Stimulated activated CD4-positive, alpha-beta T cell treated with anti-CD3 and anti-CD28 coated beads, Interleukin-1b, Interleukin-23, amount 100 ng/mL, for 4 hours (primary cell): ENCODE data around the gene EPB41L3.
"Not testable (repeated sequence)": the region's sequence is repeated elsewhere in the genome, so short reads cannot be mapped to it uniquely, and the experiment has no call there.

ENCODE experiments used
- DNase-seq, 2 donors: peaks; one replicate each; pipeline ENCODE4 v3.0.0-alpha.2; 2020; ENCODE audit warnings: low read depth in 2 of 2

The EPB41L3 gene

DNA sequence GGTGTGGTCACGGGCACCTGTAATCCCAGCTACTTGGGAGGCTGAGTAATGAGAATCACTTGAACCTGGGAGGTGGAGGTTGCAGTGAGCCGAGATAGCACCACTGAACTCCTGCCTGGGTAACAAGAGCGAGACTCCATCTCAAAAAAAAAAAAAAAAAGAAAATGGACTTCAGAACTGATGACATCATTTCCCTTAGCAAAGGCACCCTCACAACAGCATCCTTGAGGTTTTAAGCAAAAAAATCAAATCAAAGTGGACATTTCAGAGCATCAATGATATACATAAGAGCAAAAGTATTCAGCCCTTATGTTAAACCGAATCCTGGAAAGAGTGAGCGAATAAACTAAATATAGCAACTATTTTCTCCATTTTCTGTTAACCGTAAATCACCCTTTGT lies 45.3 kb downstream of the EPB41L3 start:
- no peak for DNase-seq

DNA sequence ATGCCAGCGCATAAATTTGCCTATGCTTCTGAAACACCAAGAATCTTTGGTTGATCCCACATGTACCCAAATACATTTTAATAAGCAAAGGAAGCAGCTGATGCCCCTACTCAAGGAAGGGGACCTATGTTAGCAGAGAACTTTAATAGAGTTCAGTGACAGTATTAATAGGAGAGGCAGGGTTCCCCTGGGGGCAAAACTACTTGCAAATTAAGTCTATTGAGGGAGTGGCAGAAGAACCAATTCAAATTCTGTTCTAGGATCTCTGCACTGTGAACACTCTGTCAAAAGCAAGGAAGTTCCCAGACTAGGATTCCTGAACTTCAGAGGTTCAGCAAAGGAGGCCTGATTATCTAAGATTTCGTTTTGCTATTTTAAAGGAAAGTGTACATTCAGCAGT lies 47.5 kb downstream of the EPB41L3 start:
- DNase-seq, result no peak

DNA sequence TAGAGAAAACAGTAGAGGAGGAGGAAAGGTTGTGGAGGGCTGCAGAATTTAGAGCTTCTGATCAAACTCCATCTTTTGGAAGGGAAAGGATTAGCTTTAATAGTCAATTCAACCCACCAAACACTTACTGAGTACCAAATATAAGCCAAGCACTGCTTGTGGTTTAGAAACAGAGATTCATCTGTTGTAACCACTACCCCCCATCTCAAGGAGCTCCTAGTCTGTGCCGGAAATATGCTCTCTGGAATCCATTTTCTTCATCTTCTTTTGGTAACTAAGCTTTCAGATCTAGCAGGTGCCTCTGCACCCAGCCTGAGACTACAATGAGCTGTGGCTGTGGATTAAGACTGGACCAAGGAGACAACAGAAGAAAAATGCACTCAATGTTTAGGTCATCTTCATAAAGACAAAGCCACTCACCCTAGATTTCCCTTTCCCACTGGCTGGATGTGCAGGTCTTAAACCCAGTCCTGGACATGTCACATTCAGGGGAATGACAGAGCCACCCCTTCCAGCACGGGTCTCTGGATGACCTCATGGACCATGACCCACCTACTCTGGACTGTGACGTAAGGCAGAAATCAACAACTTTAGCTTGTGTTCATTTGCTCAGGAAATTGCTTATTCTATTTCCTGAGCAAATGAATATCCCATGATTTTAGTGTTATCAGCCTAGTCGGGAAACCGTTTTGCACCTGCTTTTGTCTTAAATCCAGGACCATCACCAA lies 52.9 kb downstream of the EPB41L3 start:
- DNase-seq, result no peak

DNA sequence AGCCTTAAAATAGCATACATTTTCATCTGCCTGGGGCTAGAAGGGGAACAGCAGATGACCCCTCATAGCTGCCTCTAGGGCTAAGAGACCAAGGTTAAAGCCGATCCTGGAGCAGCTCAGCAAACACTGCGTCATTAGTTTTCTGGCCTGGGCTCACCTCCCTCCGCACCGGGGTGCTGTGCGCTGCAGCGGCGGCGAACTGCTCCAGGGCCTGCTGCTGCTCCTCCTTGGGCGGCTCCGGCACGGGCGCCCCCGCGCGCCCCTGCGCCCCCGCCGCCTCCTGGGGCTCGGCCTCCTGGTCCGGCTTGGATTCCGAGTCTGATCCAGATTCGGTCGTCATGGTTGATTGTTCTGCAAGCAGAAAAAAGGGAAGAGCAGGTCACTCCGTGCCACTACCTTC lies 55.0 kb downstream of the EPB41L3 start:
- no peak for DNase-seq

DNA sequence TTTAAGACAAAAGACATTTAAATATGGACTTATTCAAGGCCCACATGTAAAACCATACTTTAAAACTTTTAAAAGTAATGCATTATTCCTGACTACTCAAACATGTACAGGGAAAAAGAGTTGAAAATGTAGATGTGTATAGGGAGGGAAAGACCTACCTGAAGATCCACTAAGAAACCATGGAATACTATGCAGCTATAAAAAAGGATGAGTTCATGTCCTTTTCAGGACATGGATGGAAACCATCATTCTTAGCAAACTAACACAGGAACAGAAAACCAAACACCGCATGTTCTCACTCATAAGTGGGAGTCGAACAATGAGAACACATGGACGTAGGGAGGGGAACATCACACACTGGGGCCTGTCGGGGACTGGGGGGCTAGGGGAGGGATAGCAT lies 55.8 kb downstream of the EPB41L3 start:
- DNase-seq, result not testable (repeated sequence)

DNA sequence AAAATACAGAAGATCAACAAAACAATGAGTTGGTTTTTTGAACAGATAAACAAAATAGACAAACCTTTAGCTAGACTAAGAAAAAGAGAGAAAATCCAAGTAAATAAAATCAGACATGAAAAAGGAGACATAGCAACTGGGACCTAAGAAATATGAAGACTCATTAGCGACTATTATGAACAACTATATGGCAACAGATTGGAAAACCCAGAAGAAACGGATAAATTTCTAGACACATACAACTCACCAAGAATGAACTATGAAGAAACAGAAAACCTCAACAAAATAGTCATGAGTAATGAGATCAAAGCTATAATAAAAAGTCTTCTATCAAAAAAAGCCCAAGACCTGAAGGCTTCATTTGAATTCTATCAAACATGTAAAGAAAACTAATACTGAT lies 59.3 kb downstream of the EPB41L3 start:
- DNase-seq, result no peak

DNA sequence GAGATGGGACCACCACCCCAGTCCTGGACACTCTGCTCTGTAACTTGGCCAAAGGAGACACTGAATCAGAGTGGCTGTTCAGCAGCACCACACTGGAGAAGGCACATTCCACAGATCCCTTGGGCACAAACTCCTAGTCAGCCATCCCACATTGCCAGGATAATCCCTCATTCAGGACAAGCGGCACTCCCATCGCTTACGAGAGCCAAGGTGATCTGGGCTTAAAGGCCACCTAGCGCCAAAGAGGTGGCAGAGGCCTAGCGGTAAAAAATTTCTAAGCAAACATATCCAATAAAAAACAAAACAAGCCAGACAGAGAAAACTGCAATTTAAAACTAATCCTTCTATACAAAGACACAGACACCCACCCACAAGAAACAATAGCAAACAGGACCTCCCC lies 62.2 kb downstream of the EPB41L3 start:
- DNase-seq, result no peak

DNA sequence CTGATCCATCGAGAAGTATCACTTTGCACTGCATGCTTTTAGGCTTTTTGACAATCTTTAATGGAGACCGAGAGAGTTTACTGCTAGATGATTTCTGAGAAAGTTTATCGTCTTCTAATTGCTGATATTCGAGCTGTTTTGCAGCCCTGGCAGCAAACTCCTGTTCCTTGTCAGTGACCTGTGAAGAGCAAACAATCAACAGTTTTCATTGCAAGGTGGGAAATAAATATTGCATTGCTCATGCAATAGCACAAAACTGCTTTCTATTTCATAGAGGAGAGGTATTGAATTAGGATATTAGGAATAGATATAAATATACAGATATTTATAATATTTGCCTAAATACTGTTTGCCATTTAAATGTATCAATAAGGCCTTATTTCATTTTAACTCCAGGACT lies 65.5 kb downstream of the EPB41L3 start:
- DNase-seq, result no peak

DNA sequence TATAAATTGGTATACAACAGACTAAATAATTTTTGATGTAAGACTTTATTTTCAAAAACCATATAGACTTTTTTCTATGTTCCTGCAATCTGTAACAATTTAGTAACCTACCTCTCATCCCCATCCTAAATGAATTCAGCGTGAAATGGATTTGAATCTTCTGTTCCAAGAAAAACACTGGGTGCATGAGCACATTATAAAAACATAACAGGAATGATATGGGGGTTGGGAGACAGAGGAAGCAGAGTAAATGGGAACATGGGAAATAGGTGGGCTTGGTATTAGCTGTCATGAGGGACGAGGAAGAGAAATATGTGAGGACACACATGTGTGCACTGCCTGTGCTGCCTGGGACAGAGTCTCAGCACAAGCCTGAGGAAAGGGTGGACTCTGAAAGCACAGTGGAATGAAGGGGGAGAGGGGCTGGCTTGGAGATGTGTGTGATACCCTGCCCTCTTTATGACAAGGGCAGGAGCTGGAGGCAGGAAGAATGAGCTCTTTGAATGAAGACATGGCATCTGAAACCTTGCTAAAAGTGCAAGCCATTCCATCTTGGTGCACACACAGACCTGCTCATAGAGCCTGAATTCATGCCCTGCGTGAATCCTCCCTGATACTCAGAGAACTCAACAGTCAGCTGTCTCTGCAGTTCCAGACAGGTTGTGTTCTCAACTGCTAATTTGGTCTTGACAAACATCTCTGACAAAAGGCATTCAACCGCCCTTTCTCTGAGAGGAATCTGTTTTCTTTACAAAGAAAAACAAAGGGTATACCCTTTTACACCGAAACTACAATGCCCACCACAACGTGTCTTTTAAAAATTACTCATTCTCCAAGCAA lies 66.6 kb downstream of the EPB41L3 start:
- no peak for DNase-seq

DNA sequence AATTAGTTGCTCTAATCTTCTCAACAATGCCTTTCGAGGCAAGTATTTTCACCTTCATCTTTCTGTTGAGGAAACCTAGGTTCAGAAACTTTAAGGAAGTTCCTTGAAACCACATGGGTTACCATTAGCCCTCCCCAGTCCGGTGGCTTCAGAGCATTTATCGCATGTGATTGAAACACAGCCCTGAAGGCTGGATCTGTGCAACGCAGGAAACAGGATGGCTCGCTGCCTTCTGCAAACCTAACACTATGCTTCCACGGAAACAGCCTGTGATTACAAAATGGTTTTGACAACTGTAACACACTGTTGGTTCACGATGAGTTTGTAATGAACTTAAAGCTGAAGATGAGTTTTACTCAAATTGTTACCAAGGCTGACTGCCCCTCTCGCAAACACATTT lies 68.5 kb downstream of the EPB41L3 start:
- no peak for DNase-seq

DNA sequence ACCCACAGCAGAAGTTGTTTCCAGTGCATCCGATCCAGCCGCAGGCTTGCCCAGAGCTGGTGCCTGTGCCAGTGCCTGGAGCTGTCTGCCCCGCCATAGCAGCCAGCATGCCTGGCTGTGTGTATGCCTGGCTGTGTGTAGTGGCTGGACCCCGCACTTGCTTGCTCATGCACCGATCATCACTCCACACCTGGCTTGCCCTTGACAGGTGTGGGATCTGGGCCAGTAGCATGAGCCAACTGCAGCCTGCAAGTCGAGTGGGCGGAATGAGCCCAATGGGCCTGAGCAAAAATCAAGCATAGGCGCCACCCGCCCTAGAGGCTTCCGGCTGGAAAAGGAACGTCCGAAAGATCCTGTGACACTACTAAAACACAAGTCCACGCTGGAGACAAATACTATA lies 74.5 kb downstream of the EPB41L3 start:
- no peak for DNase-seq

DNA sequence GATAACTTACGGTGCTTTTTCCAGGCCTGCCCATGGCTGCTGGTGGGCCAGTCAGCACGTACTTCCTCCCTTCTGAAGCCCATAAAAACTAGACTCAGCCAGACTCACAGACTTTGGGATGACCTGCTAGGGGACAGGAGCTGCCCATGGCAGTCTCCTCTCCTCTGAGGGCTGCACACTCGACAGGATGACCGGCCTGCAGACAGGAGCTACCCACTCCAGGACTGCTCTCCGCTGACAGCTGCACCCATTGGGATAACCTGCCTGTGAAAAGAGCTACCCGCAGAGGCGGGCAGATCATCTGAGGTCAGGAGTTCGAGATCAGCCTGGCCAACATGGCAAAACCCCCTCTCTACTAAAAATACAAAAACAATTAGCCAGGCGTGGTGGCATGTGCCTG lies 75.4 kb downstream of the EPB41L3 start:
- no peak for DNase-seq

DNA sequence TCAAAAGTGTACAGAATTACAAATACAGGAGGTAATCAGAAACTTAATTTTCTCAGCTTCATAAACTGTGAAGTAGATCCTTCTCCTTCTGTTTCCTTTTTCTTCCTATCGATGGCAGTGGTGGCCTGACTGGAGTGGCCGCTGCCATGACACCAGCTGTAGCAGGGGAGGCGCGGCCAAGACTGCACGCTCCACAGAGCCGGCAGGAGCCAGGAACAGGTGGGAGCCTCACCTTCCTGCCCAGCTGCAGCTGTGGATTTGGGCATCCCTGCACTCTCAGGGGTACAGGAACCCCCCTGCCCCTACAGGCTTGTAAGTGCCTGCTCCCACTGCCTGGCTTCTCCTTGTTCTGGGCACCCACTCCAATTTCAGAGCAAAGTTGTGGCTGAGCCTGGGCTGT lies 76.1 kb downstream of the EPB41L3 start:
- no peak for DNase-seq

DNA sequence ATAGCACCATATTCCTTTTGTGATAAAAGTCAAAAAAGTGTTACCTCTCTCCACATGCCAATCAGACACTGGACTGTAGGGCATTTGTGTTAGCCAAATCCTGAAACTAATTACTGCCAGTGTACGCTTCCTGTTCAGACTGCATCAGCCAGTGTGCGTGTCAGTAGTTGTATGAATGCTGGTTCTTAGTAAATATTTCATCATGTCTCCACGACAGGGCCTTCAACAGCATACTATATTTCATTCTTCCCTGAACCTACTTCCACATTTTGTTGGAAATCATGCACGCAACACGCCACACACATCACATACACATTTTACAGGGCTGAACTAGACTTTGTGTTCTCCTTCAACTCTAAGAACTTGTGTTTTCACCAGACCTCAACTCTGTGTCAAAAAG lies 77.5 kb downstream of the EPB41L3 start:
- no peak for DNase-seq

DNA sequence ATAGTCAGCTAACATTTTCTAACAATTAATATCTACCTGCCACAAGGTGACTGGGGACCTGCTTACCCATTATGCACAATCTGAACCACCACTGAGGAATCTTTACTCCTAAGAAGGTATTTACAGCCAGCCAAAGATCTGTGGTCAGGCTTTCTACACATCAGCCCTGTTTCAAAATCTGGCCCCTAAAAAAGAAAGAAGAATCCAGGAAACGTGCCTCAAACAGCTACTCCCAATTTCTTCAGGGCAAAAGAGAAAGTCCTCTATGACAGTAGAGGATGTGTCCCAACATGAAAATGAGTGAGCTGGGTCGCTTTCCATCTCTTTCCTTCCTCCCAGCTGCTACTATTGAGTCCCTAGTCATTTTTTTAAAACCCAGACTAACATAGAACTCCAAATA lies 79.5 kb downstream of the EPB41L3 start:
- no peak for DNase-seq

DNA sequence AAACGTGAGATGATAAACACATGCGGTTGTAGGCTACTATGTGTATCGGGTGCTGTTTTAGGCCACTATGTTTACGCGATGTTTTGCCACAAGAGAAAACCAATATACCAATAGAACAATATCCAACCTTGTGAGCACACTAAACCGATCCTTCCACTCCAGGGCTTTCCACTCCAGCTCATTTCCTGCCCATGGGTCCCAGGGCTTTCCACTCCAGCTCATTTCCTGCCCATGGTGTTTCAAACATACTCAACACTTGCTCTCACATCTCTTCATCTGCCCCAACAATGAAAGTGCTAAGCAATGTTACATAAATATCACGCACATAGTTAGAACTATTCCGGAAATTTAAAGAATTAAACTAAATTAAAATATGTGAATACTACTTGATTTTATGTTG lies 80.0 kb downstream of the EPB41L3 start:
- DNase-seq, result no peak

DNA sequence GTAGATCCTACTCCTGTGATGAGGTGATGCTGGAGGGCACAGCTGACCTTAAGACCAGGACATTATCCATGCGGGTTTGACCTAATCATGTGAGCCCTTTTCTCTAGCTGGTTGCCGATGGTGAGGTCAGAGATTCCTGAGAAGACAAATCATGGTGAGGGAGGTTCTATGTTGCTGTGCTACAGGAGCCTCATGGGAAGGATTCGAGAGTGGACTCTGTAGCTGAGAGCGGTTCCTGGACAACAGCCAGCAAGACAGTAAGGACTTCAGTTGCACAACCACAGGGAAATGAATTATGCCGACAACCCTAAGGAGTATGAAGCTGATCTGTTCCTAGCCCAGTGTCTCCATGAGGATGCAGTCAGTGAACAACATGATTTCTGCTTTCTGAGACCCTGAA lies 80.4 kb downstream of the EPB41L3 start:
- DNase-seq, result no peak

DNA sequence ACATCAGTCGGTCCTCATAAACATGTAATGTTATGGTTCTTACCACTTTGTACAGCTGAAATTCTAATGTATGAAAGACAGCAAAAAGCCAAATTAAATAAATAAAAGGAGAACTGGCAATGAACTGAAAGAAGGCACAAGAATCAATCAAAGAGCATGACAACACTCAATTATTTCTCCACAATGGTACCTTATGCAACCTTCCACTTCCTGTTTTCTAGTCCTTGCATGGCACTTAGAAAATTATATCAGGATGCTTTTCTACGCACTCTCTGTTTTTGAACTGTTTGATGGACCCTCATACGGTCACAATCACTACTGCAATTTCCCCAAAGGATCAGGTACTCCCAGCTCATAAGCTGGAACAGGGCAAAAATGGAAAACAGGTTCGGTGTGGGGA lies 81.6 kb downstream of the EPB41L3 start:
- no peak for DNase-seq

DNA sequence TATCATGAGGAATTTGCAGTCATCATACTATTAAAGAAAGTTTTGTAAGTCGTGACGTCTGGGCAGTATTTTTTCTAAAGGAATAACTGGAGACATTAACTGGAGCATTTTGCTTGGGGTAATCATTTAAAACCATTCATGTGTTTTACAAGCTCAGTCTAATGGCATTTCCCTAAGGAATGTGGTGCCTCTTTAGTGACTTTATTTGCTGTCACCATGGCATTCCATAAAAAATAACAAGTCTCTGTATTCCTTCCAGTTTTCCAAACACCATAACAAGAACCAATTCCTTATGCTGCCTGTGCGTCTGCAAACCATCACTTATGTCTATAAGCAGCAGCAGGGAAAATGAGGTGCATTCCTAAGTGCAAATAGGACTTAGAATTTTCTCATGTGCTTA lies 82.8 kb downstream of the EPB41L3 start:
- no peak for DNase-seq

DNA sequence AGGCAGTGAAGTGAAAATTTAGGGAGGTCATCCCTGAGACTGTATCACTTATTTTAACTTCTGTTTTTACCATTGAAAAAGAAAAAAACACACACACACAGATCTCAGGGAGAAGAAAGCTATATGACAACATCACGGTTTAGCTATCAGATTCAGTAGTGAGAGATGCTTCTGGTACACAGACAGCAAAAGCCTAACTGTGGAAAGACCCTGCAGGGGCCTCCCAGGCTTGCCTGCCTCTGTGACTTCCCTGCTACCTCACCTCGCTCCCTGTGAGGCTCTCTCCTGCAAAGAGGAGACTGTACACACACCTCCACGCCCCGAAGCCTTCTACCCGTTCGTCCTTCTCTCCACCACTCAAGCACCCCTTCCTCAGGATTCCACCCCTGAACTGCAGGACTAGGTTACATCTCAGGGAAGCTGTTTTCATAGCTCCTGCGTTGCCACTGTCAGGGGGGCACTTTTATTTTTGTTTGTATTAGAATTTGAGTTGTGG lies 86.3 kb downstream of the EPB41L3 start:
- no peak for DNase-seq

DNA sequence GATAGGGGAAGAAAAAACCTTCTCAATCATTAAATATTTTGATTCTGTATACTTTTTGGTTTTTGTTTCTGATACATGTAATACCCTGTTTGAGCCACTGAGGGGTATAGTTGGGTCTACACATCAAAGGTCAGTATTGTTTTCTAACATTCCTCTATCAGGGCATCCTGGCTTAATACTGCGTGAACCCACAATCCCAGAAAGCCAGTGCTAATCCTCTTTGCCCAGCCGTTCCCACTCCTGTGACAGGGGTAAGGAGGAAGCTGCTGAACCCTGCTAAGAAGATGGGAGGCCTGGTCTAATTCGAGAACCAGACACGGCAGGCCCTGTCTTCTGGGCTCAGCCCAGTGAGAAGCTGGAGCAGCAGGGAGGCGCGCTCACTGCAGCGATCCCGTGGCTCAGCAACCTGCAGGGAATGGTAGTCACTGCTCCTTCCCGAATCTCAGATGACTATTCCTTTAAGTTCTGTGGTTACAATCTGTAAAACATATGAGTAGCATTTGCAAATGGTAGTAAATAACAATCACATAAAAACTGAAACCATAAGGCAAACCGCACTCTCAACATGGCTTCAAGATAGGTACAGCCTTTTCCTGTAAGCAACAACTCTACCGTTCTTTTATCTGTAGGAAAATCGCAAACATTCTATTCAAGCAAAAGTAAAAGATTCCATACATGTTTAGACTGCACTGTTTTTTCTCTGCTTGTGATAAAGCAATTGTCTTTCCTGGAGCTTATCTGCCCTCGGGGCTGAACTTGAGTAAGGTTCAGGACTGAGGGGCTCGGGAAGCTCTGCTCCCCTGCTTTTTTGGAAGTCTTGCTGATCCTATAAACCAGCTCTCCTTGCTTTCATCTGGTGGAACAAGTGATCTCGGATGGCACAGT lies 87.0 kb downstream of the EPB41L3 start:
- DNase-seq, result no peak

DNA sequence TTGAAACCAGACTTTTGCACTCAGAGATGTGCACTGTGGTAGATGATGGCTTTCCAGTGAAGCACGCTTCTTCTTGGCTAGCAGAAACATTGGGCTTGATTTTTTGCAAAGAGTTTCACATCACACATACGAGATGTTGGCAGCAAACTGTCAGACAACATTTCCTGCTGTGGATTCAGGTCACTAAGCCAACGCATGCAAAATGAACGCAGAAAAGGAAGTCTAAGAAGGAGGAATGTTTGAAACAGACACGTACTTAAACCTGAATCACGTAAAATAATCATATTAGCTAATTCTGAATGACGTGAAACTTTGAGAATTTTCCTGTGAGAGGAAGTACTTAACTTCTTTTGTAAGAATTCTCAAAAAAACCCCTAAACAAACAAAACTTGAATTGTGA lies 88.1 kb downstream of the EPB41L3 start:
- DNase-seq, result no peak
